WI38 (cell line): Measurements from ENCODE around the gene N4BP2.

Experiments
- H3K4me3 ChIP-seq: 2 replicates; pipeline ENCODE4 v1.5.1; 2011; ENCODE audit warnings: low read depth, mild to moderate bottlenecking, control low read depth, low read length
- CTCF ChIP-seq: IDR thresholded peaks from 2 replicates; pipeline ENCODE4 v1.5.1; 2012; ENCODE audit warnings: low read depth, mild to moderate bottlenecking, control low read depth, low read length

N4BP2 gene

GRCh38 chr4:40190880-40191815 is 134.5 kb downstream of the N4BP2 start:
- TF ChIP-seq CTCF = no peak
- H3K4me3 ChIP-seq = no peak overlapping the region

GRCh38 chr4:40192114-40193015 is 135.7 kb downstream of the N4BP2 start:
- no peak overlapping the region for H3K4me3 ChIP-seq

GRCh38 chr4:40193016-40193571 is 136.4 kb downstream of the N4BP2 start:
- H3K4me3 ChIP-seq = no peak overlapping the region
- no peak for TF ChIP-seq CTCF

More at GRCh38 chr4:40192114-40193015, 135.7 kb downstream of the N4BP2 start:
- no peak for TF ChIP-seq CTCF

- H3K4me3 ChIP-seq = no peak overlapping the region
- TF ChIP-seq CTCF = no peak
These were observed 136.9 kb downstream of the N4BP2 start for GRCh38 chr4:40193578-40193977.

- no peak for TF ChIP-seq CTCF
- no peak overlapping the region for H3K4me3 ChIP-seq
These were observed 138.0 kb downstream of the N4BP2 start for GRCh38 chr4:40194602-40195161.

GRCh38 chr4:40195182-40196177 is 138.8 kb downstream of the N4BP2 start:
- no peak overlapping the region for H3K4me3 ChIP-seq
- no peak for TF ChIP-seq CTCF
